Uterus (tissue), 2 donors: ENCODE results near the gene PDE10A.

Source experiments
- CTCF ChIP-seq, 4 experiments: fragments of 200-600 bp in 2 of 4; fragments of 450-650 bp in 2 of 4; sonication (generic) in 2 of 4; IDR thresholded peaks; one replicate each; pipeline ENCODE4 v1.5.1; 2016 to 2019; ENCODE audit warnings: antibody characterized with exemption in 4 of 4, mild to moderate bottlenecking in 2 of 4, moderate library complexity in 1 of 4
- POLR2A ChIP-seq, 2 donors: fragments of 450-650 bp; IDR thresholded peaks; one replicate each; pipeline ENCODE4 v1.6.1; 2016; ENCODE audit warnings: antibody characterized with exemption in 2 of 2, mild to moderate bottlenecking in 1 of 2, moderate library complexity in 1 of 2

- no peak for TF ChIP-seq POLR2A (IDR thresholded peaks at IDR 0.05)
- no peak for TF ChIP-seq CTCF (IDR thresholded peaks at IDR 0.05)
Observed at GRCh38 chr6:165675120-165675519, 12.1 kb upstream of the PDE10A start.
